HUDEP-2 (cell line): ENCODE results near the gene ABCA5.
A peak's percentile ranks its signal among the peaks of the same experiment; 100 is the strongest.

ENCODE experiments used
- DNase-seq, 76 experiments: peaks; one replicate each; lab custom pipeline; 2025; ENCODE audit not compliant: unreplicated experiment in 76 of 76; lab: John Stamatoyannopoulos, UW

ABCA5 gene

DNA sequence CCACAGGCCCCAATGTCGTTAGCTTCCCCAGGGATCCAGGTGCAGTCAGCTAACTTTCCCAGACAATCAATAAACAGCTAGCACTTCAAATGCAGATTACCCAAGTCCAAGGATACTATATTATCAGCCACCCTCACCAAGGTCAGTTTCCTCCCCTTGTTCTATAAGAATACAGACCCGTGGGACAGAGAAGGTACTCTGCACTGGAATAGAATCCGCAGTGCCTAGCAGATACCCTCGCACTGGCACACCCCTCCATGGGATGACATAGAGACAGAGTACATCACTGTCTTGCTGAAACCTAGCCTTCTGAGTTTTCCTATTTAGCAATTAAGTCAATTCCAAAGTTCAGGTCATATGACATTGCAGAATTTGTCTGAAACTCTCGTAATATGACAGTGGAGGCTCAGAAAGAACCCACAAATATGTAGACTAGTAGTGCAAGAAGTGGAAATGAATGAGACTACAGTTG is 58.4 kb downstream of the ABCA5 start:
- no peak for DNase-seq

DNA sequence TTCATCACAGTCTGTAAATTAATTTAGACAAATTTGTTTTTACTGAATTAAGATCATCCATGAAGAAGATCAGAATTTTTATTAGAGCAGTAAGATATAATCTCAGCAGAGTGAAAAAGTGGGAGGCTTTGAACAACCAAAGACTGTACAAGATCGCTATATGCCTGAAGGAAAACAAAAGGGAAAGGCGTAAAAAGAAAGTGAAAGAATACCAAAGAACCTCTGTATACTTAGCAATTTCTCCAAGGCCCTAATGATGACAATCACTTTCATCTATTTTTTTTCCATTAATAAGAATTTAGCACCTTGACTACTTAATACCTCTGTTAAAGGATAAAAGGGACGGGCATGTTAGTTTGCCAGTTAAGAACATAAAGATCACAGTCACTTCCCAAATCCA is 59.7 kb downstream of the ABCA5 start:
- DNase-seq: no peak

DNA sequence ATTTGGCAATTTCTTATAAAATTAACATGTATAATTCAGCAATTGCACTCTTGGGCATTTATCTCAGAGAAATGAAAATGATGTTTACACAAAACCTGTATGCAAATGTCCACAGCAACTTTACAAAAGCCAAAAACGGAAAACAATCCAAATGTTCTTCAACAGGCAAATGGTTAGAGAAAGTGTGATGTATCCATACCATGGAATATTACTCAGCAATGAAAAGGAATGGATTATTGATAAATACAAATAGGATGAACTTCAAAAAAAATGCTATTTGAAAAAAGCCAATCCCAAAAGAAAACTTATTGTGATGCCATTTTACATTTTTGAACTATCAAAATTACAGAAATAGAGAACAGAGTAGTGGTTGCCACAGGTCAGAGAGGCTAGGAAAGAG is 61.1 kb downstream of the ABCA5 start:
- DNase-seq: no peak

DNA sequence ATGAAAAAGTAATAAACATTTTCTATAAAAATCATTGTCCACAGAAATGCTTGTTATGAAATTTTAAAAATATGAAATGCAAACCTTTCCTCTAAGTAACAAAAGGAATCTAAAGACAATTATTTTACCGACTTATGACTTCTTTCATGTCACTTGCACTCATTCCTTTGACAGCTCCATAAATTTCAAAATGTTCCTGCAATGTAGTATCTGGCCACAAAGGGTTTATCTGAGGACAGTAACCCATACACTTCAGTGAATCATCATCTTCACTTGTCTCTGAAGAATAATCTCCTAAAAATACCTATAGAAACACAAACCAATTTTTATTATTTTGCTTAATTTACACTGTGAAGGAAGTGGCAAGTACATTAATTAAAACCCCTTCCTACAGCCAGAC is 72.7 kb downstream of the ABCA5 start:
- no peak for DNase-seq

DNA sequence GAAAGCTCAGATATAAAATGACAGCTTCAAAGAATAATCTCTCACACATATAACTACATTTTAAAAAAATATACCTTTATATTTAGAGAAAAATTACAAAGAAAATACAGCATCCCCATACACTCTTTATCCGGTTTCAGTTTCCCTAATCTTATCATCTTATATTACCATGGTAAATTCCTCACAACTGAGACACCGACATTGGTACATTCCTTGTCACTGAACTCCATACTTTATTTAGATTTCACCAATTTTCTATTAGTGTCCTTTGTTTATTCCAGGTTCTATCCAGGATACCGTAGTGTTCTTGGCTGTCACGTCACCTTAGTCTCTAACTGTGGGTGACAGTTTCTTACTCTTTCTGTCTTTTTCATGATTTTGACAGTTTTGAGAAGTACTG is 76.3 kb downstream of the ABCA5 start:
- no peak for DNase-seq

DNA sequence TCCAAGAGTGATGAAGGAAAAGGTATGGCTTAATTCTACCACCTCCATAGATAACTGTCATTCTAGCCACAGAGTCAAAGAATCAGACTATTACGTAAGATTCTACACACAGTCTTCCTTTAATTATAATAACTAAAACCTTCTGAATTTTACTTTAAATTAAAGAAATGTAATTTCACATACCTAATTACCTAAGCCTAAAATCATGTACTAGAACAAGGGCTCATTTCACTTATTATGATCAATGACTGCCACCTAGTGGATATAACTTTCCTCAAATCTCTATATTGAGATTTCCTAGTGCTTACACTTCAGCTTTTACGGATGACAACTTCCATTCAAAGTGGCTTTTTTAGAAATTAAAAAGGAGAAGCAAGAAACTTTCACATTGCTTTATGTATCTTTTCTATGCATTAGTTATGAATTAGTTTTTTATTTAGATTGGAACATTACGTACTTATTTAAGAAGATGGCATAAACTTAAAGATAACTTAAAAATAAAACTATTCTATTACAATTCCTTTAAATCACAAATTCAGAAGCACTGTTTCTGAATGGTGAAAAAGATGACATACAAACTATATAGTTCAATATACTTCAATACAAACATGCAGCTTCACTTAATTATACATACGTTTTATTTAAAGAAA is 80.1 kb downstream of the ABCA5 start:
- peak in 16 of 76 experiments; percentile 0 to 44 (median 12) for DNase-seq

DNA sequence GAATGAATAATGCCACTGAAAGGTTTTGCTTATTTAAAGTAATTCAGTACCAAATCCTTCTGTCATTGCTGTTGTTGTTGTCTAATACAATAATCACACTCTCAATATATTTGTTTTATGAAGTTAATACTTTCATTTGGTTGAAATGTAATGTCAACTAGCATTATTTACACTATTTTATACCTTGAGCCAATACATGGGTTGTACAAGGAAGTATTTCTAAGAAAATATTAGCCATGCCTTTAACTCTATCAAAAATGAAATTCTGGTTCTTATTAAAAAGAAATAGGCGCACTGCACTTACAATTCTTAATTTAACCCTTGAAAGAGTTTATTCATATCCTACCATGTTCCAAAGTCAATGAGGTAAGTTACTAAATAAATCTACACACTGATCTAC is 80.7 kb downstream of the ABCA5 start:
- no peak for DNase-seq

DNA sequence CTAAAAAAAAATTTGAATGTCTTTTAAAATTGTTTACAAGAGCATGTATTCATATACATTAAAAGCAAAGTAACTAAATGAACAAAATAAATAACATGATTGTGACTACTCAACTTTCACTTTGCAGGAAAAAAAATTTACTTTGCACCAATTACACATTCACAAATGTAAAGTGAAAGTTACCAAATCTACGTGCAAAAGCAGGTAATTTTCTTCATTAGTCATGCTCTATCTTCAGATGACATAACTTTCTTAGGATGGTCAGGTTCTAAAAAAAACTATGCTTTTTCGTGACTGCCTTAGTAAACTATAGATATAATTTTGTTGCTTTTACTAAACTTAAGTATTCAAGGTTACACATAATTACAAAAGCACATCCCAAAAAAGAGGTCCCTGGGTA is 81.3 kb downstream of the ABCA5 start:
- DNase-seq: no peak

DNA sequence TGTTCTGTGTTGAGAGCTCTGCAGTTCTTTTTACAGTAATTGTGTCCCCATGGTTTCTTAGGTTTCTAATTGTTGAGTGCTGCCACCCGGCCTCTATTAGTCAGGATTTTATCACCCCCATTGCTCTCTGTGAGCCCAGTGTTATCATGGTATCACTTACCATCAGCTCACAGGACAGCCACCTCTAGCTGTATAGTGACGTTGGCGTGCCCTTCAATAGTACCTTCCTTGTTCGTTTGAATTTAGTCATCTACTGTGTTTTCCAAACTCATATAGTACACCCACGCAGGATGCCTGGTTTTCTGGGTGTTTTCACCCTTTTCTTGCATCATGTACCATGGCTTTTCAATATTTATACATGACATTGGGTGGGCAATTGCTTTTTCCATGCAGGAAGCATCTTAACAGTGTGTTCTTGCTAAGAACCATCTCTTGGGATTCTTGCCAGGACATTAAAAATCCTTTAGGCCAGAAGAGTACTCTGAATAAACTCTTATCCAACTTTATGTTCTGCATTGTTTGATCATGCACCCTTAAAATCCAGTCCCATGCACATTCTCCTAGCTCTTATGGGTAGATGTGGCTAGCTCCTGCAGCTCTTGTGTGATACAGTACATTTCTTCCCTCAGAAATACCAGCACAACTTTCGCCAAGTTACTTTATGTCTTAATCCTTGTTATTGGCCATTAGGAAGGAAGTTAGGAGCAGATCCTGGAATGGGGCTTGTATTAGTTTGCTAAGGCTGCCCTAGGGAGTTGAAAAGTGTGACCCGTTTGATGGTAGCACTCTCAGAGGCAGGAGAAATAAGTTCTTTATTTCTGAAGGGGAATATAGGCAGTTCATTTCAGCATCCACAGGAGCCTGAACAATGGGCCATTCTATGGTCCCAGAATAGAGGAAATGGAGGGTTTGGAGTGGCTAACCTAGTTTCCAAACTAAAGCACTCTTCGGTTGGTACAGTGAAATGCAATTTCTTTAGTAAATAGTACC is 87.0 kb downstream of the ABCA5 start:
- DNase-seq: no peak

DNA sequence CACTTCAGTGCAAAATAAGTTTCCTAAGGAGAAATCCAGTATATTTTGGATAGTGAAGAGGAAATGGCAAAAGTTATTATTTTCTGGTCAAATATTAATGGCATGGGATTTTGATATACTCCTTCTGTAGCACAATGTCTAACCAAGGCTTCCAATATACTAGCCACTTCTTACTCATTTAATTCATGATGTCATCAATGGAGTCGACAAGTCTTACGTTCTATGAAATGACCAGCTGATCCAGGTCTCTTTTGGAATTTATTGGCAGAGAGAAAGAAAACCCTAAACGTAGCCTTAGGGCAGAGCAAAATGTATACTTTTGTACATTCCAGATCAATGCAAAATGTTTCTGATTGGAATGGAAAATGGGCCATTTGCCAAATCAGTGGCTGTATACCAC is 90.0 kb downstream of the ABCA5 start:
- peak in 5 of 76 experiments; percentile 4 to 32 (median 10) for DNase-seq

DNA sequence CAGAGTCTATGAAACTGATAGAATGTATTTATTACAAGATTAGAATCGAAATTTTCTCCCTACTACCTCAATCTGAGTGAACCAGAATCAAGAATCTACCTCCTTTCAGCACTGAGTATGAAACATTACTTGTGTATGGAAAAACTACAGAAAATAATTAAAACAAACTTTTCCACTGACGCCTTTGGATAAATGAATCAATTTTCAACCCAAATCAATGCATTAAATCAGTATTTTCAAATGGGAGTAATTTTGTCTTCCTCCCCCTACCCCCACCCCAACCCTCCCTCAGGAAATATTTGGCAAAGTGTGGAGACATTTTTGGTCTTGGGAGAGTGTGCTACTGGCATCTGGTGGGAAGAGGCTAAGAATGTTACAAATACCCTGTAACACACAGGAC is 90.5 kb downstream of the ABCA5 start:
- no peak for DNase-seq

DNA sequence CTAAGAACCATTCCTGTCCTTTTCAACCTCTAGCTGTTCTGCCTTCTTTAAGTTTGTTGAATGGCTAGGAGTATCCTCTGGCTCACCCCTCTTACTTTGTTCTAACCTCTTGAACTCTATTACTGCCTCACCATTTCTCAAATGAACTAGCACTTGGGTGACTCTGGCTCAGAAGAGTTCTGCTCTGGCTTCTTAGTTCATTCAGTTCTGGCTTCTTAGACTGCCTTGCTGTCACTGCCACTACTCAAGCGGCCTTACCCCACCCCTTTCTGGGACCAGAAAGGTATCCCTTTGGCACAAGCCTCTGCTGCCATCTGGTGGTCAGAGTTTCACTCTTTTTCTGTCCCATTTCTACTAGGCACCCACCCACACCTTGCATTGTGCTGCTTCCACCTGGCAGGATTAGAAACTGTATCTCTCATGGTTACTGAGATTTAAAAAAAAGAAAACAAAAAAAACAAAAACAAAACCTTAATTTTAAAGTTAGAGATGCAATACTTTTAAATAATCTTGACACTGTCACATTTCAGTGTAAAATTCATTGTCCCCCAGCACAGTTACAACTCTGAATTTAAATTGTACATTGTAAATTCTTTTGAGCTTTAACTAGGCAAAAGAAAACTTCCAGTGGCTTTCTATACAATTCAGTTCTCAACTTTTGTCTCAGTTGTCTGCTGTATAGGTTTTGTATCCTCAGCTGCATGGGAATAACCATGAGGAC is 91.4 kb downstream of the ABCA5 start:
- DNase-seq: peak in 69 of 76 experiments; percentile 4 to 81 (median 48)

DNA sequence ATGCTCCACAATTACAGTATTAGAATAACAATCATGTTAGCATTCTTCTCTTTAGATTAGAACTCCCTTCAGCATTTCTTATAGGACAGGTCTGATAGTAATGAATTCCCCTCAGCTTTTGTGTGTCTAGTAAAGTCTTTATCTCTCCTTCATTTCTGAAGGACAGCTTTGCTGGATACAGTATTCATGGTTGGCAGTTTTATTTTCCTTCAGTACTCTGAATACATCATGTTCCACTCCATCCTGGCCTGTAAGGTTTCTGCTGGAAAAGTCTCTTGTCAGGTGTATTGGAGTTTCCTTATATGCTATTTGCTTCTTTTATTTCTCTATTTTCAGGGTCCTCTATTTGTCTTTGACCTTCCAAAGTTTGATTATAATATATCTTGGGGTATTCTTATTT is 94.3 kb downstream of the ABCA5 start:
- no peak for DNase-seq

DNA sequence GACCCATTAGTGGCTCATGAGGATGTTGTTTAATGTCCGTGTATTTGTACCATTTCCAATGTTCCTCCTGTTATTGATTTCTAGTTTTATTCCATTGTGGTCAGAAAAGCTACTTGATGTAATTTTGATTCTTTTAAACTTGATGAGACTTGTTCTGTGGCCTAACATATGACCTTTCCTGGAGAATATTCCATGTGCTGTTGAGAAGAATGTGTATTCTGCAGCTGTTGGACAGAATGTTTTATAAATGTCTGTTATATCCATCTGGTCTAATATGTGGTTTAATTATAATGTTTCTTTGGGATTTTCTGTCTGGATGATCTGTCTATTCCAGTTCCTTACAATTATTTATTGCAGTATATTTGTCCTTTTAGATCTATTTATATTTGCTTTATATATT is 95.4 kb downstream of the ABCA5 start:
- DNase-seq: no peak

DNA sequence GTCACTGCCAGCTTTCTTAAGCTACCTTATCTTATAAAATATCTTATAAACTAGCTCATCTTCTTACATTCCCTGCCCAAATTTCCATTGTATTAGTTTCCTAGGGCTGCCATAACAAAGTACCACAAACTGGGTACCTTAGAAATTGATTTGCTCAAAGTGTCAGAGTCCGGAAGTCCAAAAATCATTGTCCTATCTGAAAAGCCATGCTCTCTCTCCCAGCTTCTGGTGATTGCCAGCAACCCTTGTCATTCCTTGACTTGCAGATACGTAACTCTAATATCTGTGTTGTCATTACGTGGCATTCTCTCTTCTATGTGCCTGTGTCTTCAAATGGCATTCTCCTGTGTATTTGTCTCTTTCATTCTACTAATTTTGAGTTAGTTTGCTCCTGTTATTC is 96.0 kb downstream of the ABCA5 start:
- DNase-seq: no peak

DNA sequence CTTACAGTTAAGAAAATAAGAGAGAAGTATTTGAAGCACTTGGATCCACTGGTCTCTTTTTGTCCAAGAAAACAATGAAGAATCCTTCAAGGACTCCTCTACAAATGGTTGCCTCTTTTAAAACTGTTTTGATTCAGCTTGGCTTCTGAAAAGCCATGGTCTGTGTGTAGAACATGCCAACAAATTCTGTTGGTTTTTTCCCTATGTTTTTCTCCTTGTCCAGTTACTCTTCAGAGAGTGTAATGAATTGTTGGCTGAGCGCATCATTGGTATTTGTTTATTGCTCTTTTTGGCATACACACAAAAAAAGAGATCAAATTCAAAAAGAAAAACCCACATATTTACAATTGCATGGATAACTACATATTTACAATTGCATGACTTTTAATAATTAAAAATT is 98.4 kb downstream of the ABCA5 start, which contains the start of gene ABCA10:
ABCA10 (minus strand) TSS at position 249 of the 400 bp plus-strand sequence. CDS start 3,466 bp downstream, outside the sequence.
- no peak for DNase-seq

DNA sequence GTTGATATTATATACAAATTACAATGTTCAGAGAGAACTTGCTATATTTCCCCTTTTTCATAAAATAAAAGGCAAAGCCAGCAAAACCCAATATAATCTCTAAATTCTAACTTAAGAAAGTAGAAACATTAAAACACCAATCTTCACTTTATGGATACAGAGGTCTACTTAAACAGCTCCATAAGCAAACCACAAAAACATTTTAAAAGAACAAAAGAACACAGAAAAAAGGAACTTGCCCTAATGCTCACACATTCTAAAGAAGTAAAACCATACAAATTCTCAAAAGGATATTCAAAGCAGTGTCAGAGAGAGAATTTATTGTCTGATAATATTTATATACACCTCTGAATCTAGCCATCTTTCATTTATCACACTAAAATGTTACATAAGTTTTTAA is 98.9 kb downstream of the ABCA5 start:
- DNase-seq: no peak

DNA sequence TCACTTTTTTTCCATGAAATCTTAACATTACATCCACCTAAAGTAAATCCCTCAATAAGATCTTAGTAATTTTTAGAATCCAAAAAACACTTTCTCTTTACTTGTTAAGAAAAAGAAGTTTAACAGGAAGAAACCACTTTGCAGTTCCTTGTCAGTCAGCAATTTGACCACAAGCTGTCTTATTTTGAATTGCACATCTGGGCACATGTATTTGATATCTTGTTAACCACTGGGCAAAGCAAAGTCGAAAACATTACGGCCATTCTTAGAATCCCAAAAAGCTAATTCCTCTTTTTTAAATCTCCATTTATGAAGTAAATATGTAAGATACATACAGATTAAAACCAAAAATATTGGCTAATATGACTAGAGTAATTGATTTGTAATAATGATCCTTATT is 99.4 kb downstream of the ABCA5 start:
- no peak for DNase-seq

DNA sequence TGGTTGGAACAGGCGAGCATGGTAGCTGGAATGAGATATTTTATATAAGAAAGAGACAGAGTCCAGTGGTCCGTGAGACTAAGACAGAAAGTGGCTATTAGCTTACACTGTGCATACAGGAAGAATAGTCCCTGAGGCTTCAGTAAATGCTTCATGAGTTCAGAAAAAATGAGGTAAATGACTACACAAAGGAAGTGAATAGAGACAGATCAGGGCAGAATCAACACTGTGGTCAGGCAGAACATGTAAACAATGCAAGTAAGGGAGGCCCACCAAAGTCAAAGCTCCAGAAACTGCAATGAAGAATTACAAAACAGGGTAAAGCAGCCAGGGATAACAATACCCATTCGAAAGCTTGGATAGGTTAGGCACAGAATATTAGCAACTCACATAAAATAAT is 103.1 kb downstream of the ABCA5 start:
- no peak for DNase-seq

DNA sequence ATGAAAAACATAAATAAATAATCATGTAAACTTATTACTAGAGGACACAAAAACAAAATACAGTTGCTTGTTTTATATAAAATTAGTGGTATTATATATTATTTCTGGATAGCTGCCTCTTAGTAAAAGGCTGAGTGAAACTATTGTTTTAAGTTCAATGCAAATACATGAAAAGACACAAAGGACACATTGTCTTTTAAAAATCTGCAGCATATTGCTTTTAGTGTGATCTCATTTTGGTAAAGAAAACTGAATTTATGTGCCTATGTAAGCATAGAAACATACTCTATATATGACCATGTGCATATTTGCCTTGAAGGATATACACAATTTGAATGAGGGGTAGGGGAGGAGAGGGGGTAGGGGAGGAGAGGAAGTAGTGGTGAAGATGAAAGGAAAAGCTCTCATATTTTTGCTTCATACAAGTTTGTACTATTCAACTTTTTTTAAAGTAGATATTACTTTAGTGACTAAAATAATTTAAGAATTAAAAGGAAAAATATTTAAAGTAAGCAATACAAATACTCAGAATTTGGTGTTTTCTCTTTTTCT is 104.2 kb downstream of the ABCA5 start:
- DNase-seq: no peak

DNA sequence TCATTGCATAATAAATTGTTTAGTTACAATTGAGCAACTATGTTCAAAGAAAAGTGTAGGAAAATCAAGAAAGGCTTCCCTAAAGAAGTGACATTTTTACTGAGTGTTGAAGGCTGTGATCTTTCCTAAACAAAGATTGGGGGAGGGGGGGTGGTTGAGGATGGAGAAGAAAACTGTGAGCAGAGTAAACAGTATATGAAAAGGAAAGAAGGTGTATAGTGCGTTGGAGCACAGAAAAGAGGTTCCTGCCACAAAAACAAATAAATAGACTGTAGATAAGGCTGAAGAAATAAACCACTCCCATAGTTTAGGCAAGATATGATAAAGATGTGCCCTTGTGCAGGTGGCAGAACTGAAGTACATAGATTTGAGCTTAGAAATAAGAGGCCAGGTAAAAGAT is 106.8 kb downstream of the ABCA5 start:
- no peak for DNase-seq
